ENCODE measurements around the gene GLP2R. TPM values are rescaled to one million over a fixed set of nuclear protein-coding genes. Genes with fewer than 3 reads are reported as not detected.

GLP2R gene
- total and polyA plus RNA-seq, 9 donors, result 0.18 to 3.4 (median 0.57) TPM

DNA sequence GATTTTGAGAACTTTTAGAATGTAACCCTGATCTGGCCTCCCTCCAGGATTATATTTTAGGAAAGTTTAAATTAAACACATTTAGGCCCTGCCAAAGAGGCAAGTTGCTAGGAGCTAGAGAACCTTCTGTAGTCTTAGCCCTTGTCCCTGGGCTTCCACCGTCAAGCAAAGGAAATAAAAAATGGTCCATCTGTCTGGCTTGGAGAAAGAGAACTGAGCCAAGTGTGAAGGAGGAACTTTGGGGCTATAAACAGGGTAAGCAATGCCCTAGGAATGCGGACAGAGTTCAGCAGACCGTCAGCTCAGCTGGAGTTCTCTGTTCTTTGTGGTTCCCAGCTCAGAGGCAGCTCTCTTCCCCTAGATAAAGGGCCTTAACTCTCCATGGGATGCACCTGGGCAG lies 49.7 kb downstream of the GLP2R start:
- no peak for DNase-seq

GRCh38 chr17:9878356-9878755 lies 52.6 kb downstream of the GLP2R start:
- intact Hi-C loops (cut with DNase I), result loop anchor here in 1 of 4 donors (10.0 kb wide), 1 partner anchor 104 kb away; no protein-coding TSS in a partner anchor
- TF ChIP-seq CTCF (IDR thresholded peaks at IDR 0.05), result no peak
- no peak for TF ChIP-seq POLR2A (IDR thresholded peaks at IDR 0.05)
- no peak for TF ChIP-seq EP300 (IDR thresholded peaks at IDR 0.05)

More for the DNA sequence above, 49.7 kb downstream of the GLP2R start:
- intact Hi-C loops (cut with DNase I), result loop anchor here in 1 of 4 donors (10.0 kb wide), 1 partner anchor 101 kb away; no protein-coding TSS in a partner anchor
- Histone ChIP-seq H3K4me3 (no peak overlapping the region), H3K36me3 (no peaks in the 10 kb centered on the region), H3K27ac (no peak overlapping the region), H3K27me3 (no peaks in the 10 kb centered on the region), H3K9me3 (no peaks in the 10 kb centered on the region), H3K4me1 (ENCODE audit: insufficient read depth) (peaks cover 8% of the 10 kb centered on the region)
- WGBS, 3 donors, result 2 to 4% (median 3%) methylated on average over 3 of the region's 3 CpGs
- no peak for TF ChIP-seq EP300 (IDR thresholded peaks at IDR 0.05)
- no peak for TF ChIP-seq CTCF (IDR thresholded peaks at IDR 0.05)
- TF ChIP-seq POLR2A (IDR thresholded peaks at IDR 0.05), result no peak

GRCh38 chr17:9878786-9879525 lies 53.2 kb downstream of the GLP2R start:
- no peak overlapping the region for H3K4me3 ChIP-seq
- H3K27me3 ChIP-seq, result no peaks in the 10 kb centered on the region
- no peaks in the 10 kb centered on the region for H3K36me3 ChIP-seq
- DNase-seq, result no peak
- TF ChIP-seq EP300 (IDR thresholded peaks at IDR 0.05) (no peak), CTCF (IDR thresholded peaks at IDR 0.05) (no peak), POLR2A (IDR thresholded peaks at IDR 0.05) (no peak)
- WGBS, 3 donors, result 77 to 82% (median 81%) methylated on average over 8 of the region's 8 CpGs
- H3K9me3 ChIP-seq, result no peaks in the 10 kb centered on the region
- H3K27ac ChIP-seq, result no peak overlapping the region
- intact Hi-C loops (cut with DNase I), result loop anchor here in 1 of 4 donors (10.0 kb wide), 1 partner anchor 104 kb away; no protein-coding TSS in a partner anchor
- peaks cover 8% of the 10 kb centered on the region for H3K4me1 ChIP-seq (ENCODE audit: insufficient read depth)

More at GRCh38 chr17:9878356-9878755, 52.6 kb downstream of the GLP2R start:
- Histone ChIP-seq H3K4me3 (no peak overlapping the region), H3K36me3 (no peaks in the 10 kb centered on the region), H3K27me3 (no peaks in the 10 kb centered on the region), H3K27ac (no peak overlapping the region), H3K9me3 (no peaks in the 10 kb centered on the region), H3K4me1 (ENCODE audit: insufficient read depth) (peaks cover 8% of the 10 kb centered on the region)
- no peak for DNase-seq
- WGBS, 3 donors, result 68 to 74% (median 71%) methylated on average over 3 of the region's 3 CpGs

GRCh38 chr17:9880582-9880999 lies 54.9 kb downstream of the GLP2R start:
- DNase-seq, result no peak
- H3K36me3 ChIP-seq, result no peaks in the 10 kb centered on the region
- TF ChIP-seq POLR2A (IDR thresholded peaks at IDR 0.05) (no peak), EP300 (IDR thresholded peaks at IDR 0.05) (no peak), CTCF (IDR thresholded peaks at IDR 0.05) (no peak)
- no peaks in the 10 kb centered on the region for H3K9me3 ChIP-seq
- 73 to 85% (median 75%) methylated on average over 3 of the region's 3 CpGs for WGBS, 3 donors
- no peak overlapping the region for H3K27ac ChIP-seq
- intact Hi-C loops (cut with DNase I), result no loop called here
- no peak overlapping the region for H3K4me3 ChIP-seq
- peaks cover 3% of the 10 kb centered on the region for H3K4me1 ChIP-seq (ENCODE audit: insufficient read depth)
- no peaks in the 10 kb centered on the region for H3K27me3 ChIP-seq
